ENCODE results near the gene BBS5. TPM values are rescaled to one million over a fixed set of nuclear protein-coding genes. Genes with fewer than 3 reads are reported as not detected.
A peak's percentile ranks its signal among the peaks of the same experiment; 100 is the strongest.

The BBS5 gene
- total and polyA plus RNA-seq, 8 donors, result 6.2 to 22.2 (median 16.2) TPM

GRCh38 chr2:169472249-169472648 is 7.0 kb upstream of the BBS5 start:
- Histone ChIP-seq H3K27me3 (no peaks in the 10 kb centered on the region), H3K27ac (no peak overlapping the region), H3K36me3 (no peaks in the 10 kb centered on the region), H3K4me3 (no peak overlapping the region), H3K4me1 (no peaks in the 10 kb centered on the region), H3K9me3 (no peaks in the 10 kb centered on the region)
- TF ChIP-seq CTCF (IDR thresholded peaks at IDR 0.05), result no peak
- DNase-seq, result no peak
- ATAC-seq, result no peak
- intact Hi-C loops (cut with DNase I), result no loop called here

GRCh38 chr2:169476459-169476858 is 2.8 kb upstream of the BBS5 start:
- no peak for ATAC-seq
- TF ChIP-seq CTCF (IDR thresholded peaks at IDR 0.05), result no peak
- no peak for DNase-seq
- intact Hi-C loops (cut with DNase I), result no loop called here
- Histone ChIP-seq H3K27ac (no peak overlapping the region), H3K9me3 (no peaks in the 10 kb centered on the region), H3K27me3 (no peaks in the 10 kb centered on the region), H3K36me3 (no peaks in the 10 kb centered on the region), H3K4me3 (no peak overlapping the region), H3K4me1 (peaks cover 4 to 18% of the 10 kb centered on the region in 2 donors)

GRCh38 chr2:169478339-169478738 is 955 bp upstream of the BBS5 start:
- H3K27me3 ChIP-seq, result no peaks in the 10 kb centered on the region
- no peak overlapping the region for H3K4me3 ChIP-seq
- no peaks in the 10 kb centered on the region for H3K9me3 ChIP-seq
- H3K36me3 ChIP-seq, result peaks cover 0 to 4% of the 10 kb centered on the region in 2 donors
- ATAC-seq, result peak; percentile 28
- H3K27ac ChIP-seq, result peak overlapping the region; percentile 65 to 69
- no peak for TF ChIP-seq CTCF (IDR thresholded peaks at IDR 0.05)
- DNase-seq, result no peak
- intact Hi-C loops (cut with DNase I), result no loop called here
- peaks cover 4 to 18% of the 10 kb centered on the region in 2 donors for H3K4me1 ChIP-seq

GRCh38 chr2:169478745-169479256 is 493 bp upstream of the BBS5 start:
- DNase-seq, result no peak
- no peaks in the 10 kb centered on the region for H3K27me3 ChIP-seq
- H3K9me3 ChIP-seq, result no peaks in the 10 kb centered on the region
- peak overlapping the region; percentile 54 to 72 for H3K4me3 ChIP-seq
- peaks cover 0 to 8% of the 10 kb centered on the region in 2 donors for H3K36me3 ChIP-seq
- H3K27ac ChIP-seq, result peak overlapping the region; percentile 65 to 69
- no peak for ATAC-seq
- TF ChIP-seq CTCF (IDR thresholded peaks at IDR 0.05), result no peak
- intact Hi-C loops (cut with DNase I), result no loop called here
- H3K4me1 ChIP-seq, result peaks cover 4 to 18% of the 10 kb centered on the region in 2 donors

GRCh38 chr2:169480079-169480465 is 778 bp downstream of the BBS5 start:
- Histone ChIP-seq H3K27me3 (no peaks in the 10 kb centered on the region), H3K4me3 (peak overlapping the region; percentile 54 to 72), H3K36me3 (peaks cover 0 to 18% of the 10 kb centered on the region in 2 donors), H3K27ac (no peak overlapping the region), H3K4me1 (peaks cover 4 to 18% of the 10 kb centered on the region in 2 donors), H3K9me3 (no peaks in the 10 kb centered on the region)
- DNase-seq (no peak), ATAC-seq (no peak)
- intact Hi-C loops (cut with DNase I), result no loop called here
- TF ChIP-seq CTCF (IDR thresholded peaks at IDR 0.05), result no peak
